Glomerular visceral epithelial cell (primary cell): Measurements from ENCODE around the gene ZHX3.

ENCODE experiments used
- DNase-seq: peaks from one replicate; pipeline ENCODE4 v3.0.0-alpha.2; 2016; ENCODE audit errors: extremely low spot score

Gene ZHX3

DNA sequence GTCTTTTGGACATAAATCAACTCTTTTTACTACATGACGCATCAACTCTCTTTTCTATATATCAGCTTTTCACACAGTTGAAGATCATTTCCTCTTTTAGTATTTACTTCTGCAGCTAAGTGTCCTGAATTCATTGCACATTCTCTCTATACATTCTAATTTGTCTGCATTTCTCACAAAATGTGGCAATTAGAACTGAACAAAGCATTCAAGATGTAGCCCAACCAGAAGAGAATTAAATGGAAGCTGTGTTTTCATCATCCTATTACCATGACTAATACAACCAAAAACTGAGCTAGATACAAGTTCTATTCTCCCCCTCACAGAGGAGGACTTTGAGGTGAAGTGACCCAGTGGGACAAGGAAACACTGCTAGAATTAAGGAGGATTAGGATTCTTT, 93.2 kb downstream of the ZHX3 start:
- DNase-seq: no peak

DNA sequence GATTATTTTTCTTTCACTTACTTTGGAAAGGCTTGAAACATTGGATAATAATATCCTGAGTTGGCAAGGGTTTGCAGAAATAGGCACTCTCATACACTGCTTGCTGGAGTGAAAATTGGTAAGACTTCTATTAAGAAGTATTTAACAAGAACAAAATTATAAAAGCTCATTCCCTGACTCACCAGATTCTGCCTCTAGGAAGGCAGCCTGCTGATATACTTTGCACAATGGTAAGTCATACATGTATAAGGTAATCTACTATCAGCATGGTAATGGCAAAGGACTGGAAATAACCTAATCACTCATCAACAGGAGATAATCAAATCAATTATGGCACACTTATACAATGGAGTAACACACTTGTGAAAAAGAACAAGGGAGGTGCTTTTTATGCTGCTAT, 94.4 kb downstream of the ZHX3 start:
- DNase-seq: no peak

- DNase-seq: no peak
Observed at GRCh38 chr20:41222703-41223102, 94.8 kb downstream of the ZHX3 start.

DNA sequence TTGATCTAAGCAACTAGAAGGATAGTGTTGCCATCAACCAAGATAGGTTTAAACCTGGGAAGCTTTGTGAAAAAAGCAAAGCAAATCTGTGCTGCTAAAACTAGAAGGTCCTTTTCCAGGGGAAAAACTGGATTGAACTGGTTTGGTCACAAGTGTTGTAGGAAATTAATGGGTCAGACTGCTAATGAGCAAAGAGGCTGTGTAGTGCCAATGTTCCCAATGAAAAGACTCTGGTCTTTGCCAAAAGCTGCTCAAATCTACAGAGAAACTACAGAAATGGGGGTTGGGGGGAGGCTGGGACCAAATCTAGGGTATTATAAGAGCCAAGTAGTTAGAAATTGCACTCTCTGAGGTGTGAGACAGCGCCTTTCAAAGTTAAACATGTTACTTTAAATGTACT, 95.2 kb downstream of the ZHX3 start:
- DNase-seq: no peak

DNA sequence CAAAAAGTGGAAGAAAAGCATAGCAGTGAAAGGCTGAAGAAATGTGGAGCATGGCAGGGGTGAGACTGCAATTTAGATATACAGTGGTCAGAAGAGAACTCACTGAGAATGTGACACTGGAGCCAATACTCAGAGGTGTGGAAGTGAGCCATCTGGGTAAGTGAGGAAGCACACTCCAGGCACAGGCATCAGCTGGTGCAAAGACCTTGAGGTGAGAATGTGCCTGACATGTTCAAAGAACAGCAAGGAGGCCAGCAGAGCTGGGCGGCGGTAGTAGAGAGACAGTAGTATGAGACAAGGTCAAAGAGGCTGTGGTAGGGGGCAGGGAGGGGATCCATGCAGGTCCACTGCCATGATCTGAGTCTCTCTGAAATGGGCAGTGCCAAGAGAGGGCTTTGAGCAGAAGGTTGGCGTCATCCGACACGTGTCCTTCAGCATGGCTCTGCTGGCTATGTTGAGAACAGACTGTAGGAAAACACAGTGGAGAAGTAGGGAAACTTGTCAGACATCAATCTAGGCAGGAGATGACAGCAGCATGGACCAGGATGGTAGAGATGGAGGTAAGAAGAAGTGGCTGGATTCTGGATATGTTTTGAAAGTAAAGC, 95.8 kb downstream of the ZHX3 start:
- DNase-seq: no peak

- no peak for DNase-seq
Observed at GRCh38 chr20:41219824-41220223, 97.7 kb downstream of the ZHX3 start.

DNA sequence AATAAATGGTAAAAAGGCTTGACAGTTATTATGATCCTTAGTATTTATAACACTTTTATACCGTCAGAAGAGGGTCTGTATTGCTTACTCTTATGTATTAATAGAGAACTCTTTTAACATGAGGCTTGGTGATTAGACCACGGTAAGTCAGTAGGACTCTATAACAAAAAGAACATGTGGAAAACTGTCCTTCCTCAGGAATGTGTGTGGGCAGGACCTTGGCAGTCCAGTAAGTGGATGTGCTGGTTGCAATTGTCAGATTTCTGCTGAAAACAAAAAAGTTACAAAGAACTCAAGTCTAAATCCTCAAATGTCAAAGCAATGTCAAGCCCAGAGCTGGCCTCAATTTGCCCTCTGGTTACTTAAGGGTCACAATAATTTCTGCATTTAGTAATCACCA, 99.1 kb downstream of the ZHX3 start:
- no peak for DNase-seq

- no peak for DNase-seq
Observed at GRCh38 chr20:41217422-41217821, 100.1 kb downstream of the ZHX3 start.

DNA sequence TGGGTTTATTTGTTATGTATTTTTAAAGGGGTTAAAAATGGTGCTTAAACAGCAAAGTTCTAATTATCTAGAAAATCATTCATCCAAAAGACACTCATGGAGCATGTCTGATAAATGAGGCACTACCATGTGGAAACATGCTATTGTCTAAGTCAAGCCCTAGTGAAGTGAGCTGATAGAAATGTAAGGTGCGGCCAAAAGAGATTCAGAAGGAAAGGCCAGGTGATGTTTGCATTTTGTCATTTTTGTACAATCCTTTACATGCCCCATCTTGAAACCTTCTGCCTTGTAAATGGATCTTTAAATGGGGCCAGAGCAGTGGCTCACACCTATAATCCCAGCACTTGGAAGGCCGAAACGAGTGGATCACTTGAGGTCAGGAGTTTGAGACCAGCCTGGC, 102.9 kb downstream of the ZHX3 start:
- no peak for DNase-seq

- no peak for DNase-seq
Observed at GRCh38 chr20:41214202-41214601, 103.3 kb downstream of the ZHX3 start.

GRCh38 chr20:41213150-41213820, 104.2 kb downstream of the ZHX3 start:
- no peak for DNase-seq

- DNase-seq: no peak
Observed at GRCh38 chr20:41205313-41205712, 112.2 kb downstream of the ZHX3 start.

- no peak for DNase-seq
Observed at GRCh38 chr20:41204304-41205265, 112.9 kb downstream of the ZHX3 start.

- no peak for DNase-seq
Observed at GRCh38 chr20:41203660-41204059, 113.9 kb downstream of the ZHX3 start.

- no peak for DNase-seq
Observed at GRCh38 chr20:41202426-41202825, 115.1 kb downstream of the ZHX3 start.

- DNase-seq: no peak
Observed at GRCh38 chr20:41201760-41202159, 115.8 kb downstream of the ZHX3 start.

GRCh38 chr20:41200446-41201202, 116.9 kb downstream of the ZHX3 start:
- no peak for DNase-seq

GRCh38 chr20:41198443-41198842, 119.1 kb downstream of the ZHX3 start:
- no peak for DNase-seq

DNA sequence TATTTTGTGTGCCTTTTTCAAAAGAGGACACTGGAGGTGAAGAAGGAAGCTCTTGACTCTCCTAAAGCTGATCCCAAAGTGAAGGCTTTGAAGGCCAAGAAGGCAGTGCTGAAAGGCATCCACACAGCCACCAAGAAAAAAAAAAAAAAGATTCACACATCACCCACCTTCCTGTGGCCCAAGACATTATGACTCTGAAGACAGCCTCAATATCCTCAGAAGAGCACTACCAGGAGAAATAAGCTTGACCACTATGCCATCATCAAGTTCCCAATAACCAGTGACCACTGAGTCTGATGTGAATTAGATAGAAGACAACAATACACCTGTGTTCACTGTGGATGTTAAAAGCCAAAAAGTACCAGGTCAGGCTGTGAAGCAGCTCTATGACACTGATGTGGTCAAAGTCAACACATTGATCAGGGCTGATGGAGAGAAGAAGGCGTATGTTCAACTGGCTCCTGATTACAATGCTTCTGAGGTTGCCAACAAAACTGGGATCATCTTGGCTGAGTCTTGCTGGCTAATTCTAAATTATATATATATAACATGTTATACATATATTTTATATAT, 120.8 kb downstream of the ZHX3 start:
- DNase-seq: no peak

GRCh38 chr20:41192575-41192974, 125.0 kb downstream of the ZHX3 start:
- DNase-seq: no peak
